ENCODE measurements around the gene TMEM200C.

TMEM200C gene

DNA sequence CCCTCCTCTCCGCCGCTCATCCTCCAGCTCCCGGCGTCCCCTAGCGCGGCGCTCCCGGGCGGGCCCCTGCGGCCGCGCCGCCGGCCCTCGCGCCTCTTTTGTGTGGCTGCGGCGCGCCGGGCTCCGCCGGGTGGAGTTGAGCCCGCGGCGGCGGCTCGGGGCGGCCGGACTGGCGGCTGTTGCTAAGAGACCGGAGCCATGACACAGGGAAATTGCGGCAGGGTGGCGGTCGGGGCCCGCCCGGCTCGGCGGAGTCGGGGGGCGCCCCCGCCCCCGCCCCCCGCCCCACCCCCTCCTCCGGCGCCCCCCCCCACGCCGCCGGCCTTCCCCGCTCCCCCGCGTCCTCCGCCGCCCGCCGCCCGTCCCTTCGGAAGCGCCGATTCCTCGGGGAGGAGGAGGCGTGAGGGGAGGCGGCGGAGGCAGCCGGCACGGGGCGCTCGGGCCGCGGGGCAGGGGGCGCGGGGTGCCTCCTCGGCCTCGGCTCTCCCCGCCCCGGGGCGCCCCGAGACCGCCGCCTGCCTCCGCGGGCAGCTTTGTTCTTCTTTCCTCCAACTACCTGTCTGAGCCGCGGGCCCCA is at the start of gene TMEM200C:
TMEM200C (minus strand) TSS at position 224 of the 577 bp plus-strand sequence. CDS start 3,459 bp downstream, outside the sequence.
- DNase-seq: peak; percentile 21

DNA sequence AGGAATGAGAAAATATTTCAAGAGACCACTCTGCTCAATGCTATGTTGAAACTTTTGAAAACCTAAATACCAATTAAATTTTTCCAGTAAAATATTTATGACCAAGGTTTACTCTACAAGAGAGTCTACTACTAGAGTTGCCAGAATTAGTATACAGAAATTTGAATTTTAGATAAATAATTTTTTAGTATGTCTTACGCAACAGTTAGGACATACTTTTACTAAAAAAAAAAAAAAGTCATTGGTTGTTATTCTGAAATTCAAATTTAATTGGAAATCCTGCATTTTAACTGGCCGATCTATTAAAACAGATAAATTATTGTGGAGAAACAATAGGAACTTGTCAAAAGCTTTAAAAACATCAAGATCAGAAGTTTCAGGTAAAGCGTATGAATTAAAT is 49.1 kb upstream of the TMEM200C start:
- DNase-seq: no peak

DNA sequence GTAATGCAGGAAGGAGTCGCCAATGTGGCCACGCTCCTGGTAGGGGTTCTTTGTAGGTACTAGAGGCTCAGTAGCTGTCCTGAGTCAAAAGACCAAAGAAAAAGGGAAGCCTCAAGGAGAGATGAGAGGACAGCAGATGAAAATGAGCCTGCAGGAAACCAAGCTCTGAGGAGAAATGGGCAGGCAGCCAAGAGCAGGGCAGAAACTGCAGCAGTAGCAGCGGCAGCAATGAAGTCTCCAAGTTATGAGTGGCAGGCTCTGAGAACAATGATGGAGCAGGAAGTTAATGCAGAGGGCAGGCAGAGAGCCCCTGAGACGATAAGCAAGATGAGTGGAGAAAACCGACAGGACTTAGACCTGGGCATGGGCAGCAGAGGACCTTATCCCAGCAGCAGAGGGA is 48.2 kb upstream of the TMEM200C start:
- DNase-seq: no peak

DNA sequence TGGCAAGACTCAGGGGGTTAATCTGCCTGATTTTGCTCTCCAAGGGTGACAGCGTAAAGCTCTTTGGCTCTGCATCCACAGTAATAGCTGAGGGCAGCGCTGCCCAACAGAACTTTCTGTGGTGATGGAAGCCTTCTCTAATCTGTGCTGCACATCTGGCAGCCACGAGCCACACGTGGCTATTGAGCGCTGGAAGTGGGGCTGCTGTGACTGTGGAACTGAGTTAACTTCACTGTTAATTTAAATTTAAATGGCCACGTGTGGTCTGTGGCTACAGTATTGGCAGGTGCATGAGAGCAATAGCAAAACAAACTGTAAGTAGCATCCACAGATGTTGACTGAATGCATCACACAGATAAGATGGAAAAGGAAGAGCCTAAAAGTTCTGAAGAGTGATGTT is 47.3 kb upstream of the TMEM200C start:
- DNase-seq: no peak

DNA sequence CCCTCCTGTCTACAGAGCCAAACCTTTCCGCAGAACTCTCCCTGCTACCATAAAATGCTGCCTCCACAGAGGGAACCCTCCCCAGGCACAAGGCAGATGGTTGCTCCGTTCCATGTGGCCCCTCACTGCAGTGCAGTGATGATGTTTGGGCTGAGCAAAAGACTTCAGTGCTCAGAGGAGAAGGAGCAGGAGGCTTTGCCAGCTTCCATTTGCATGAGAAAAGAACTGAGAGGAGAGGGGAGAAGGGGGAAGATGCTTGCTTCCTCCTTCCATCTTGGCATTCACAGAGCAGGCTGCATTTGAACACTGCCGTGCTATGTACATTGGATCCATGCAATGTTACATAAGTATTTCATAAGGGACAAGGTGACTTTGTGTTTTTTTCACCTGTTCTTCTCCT is 46.6 kb upstream of the TMEM200C start:
- no peak for DNase-seq

DNA sequence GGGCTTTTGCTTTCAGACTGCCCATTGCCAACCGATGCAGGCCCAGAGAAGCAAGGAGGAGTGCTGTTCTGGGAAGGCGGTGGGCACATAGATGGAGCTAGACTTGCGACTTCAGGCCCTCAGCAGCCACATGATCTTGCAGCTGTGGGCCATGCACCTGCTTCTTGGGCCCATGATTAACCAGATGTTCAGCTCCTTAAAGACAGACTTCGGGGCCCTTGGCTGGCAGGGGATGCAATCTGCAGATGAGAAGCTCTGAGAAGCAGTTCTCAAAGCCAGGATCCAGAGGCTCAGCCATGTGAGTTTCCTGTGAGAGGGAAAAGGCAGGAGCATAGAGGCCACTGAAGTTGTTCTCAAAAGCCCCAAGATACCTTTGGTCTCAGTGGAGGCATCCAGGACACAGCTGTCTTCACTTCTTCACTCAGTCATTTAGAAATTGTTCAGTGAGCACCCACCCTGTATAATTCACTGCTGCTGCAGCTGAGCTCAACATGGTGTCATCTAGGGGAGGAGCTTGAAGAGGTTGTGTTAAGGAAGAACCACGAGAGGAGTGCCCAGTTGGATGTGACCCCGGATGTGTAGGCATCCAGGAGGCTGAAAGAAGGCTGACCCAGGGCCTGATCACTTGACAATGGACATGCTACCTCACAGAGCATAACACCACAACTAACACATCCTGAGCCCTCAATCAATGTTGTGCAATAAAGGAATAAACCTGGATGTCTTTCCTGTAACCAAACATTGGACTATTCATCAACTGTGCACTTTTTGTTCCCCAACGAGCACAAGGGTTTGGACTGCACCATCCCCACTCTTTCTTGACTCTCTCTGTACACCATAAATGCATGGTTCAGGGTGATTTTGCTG is 44.7 kb upstream of the TMEM200C start:
- DNase-seq: no peak

DNA sequence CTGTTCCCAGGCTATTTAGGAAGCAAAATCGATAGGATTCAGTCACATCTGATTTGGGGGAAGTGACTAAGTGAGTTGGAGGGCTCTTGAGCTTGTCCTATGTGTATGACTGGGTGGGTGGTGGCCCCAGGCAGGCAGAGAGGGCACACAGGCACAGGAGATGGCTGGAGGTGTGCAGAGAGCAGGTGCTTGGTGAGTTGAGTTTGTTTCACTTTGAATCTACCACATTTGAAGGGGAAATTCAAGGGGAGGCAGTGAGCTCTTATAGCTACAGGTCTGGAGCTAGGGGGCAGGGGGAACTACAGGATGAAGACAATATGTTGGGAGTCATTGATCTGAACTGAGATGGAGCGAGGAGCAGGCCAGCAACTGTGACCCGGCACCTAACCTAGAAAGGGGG is 42.5 kb upstream of the TMEM200C start:
- DNase-seq: no peak

DNA sequence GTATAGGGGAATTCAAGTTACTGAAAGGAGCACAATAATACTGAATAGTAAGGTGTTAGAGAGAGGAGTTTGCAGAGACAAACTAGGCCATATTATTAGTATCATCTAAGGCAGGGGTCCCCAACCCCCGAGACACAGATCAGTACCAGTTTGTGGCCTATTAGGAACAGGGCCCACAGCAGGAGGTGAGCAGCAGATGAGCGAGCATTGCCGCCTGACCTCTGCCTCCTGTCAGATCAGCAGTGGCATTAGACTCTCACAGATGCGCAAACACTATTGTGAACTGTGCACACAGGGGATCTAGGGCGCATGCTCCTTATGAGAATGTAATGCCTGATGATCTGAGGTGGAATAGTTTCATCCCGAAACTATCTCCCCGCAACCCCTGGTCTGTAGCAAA is 41.8 kb upstream of the TMEM200C start:
- no peak for DNase-seq

DNA sequence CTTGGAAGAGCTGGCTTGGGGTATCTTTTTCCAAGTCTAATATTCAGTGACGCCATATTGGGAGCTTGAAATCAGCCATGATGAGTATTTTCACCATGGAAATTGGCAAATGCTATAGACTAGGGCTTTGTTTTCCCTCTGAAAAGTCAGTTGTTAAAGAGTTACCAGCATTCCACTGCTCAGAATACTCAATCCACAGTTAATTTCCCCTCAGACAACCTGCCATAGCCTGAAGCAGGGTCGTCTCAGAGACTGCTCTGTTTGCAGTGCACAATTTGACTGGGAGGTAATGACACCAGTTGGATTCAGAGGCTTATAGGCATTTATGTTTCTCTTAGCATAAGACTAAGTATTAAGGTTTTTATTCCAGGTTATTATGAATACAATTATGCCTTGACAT is 35.5 kb upstream of the TMEM200C start:
- no peak for DNase-seq

DNA sequence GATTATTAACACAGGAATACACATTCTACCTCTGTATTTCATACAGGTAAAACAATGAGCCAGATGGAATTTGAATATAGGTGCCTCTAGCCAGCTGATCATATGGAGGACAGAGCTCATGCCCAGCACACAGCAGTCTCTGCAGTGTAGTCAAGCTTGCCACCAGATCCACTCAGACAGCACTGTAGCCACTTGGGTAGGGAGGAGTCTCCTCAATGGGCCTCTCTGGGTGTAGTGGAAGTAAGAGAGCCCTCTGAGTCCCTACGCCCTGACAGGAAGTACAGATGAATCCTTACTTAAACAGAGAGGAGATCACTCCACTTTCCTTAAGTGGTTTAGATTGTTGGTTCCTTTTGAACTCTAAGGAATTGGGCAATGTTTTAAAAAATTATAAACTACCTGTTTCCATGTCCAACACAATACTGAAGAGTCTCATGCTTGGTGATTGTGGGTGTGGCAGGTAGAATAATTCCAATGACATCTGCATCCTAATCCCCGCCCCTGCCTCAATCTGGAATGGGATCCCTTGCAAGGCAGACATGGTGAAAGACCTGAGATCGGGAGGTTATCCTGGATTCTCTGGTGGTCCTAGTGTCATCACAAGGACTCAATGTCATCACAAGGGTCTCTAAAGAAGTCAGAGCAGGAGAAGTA is 23.0 kb upstream of the TMEM200C start:
- no peak for DNase-seq

DNA sequence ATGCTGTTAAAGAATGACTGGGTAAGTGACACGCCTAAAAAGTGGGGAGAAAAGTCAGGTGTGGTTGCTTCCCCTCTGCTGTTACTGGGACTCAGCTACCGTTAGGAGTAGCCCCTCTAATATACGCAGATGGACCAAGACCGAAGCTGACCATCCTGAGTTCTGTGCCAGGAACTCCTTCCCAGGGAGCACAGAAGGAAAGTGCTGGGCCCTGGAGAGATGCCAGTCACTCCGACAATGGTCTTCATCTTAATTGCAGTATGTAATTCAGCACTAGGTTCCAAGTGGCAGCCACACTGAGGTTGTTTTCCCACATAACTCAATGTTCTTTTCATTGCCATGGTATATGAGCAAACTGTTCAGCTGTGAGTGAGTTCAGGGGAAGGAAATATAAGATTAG is 19.6 kb upstream of the TMEM200C start:
- DNase-seq: no peak

DNA sequence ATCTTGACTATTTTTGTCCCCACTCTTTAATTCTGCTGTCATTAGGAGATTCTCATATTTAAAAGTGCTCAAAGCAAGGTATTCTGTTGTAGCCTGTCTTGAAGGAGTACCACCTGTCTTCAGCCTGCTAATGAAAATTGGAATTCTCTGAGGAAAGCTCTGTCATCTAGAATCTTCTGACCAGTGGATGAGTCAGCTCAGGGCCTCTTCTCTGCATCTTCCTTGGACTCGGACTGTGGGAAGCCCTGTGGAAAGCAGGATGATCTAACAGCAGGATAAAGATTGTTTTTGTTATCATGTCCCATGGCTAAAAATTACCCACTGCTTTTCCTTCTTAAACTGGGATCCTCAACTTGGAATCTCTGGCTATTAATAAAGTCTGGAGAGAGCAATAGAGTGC is 18.7 kb upstream of the TMEM200C start:
- no peak for DNase-seq

DNA sequence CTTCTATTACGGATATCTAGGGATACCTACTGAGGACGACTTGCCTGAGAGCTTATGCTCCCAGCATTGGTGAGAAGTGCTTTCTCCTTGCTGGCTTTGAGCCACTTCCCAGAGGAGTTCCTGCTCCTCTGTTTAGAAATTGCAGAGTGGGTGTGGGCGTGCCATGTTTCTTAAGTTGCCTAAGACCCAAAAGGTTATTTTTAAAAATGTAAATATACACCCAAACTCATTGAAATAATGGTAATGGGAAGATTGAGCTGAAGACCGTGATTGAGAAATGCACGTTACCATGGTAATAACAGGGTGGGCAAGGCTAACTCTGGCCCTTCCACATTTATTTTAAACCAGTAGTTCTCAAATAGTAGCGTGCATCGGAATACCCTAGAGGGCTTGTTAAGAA is 17.2 kb upstream of the TMEM200C start:
- DNase-seq: no peak

DNA sequence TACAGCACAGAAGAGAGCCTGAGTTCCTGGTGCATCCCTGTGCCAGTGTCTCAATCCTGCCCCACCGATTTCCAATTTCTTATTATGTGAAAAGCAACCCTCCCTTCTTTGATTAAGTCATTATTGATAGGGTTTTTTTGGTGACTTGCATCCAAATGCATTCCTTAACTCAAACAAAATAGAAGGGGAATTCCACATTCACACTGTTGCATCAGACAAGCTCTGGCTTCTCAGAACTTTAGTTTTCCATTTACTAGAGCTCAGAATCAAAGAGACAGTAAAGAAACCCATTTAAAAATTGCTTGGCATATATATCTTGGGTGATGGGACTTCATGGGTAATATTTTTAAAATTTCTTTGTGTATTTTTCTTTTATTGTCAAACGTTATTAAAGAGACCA is 13.8 kb upstream of the TMEM200C start:
- no peak for DNase-seq

DNA sequence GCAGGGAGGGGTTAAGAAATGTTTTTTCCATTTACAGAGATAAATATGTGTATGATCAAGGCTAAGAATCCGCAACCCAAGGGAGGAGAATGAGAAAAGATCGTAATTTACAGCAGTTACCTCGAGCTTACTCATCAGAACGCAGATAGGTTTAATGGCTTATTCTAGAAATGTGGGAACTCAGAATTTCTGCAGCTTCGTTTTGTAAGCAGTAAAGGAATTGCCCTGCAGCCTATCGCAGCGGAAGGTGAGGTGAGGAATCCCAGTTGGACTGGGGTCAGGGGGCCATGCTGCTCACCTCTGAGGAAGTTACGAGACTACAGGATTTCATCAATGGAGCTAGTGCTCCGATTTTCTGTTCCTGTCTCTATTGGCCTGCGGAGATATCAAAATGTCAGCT is 8.1 kb upstream of the TMEM200C start:
- no peak for DNase-seq

DNA sequence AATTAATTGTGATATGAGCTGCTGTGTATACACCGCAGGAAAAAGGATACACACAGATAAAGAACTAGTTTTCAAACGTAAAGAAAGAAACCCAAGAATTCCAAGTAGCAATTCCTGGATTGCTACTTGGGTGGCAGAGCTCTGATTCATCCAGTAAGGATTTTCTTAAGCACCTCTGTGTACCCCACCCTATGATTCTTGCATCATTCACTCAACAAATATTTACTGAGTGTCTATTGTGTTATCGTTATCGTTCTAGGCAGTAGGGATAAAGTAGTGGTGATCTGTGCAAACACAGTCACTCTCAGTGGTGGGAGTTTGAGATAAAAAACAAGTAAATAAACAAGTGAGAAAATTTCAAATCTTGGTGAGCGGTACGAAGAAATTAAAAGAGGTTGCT is 4.9 kb upstream of the TMEM200C start:
- DNase-seq: no peak

DNA sequence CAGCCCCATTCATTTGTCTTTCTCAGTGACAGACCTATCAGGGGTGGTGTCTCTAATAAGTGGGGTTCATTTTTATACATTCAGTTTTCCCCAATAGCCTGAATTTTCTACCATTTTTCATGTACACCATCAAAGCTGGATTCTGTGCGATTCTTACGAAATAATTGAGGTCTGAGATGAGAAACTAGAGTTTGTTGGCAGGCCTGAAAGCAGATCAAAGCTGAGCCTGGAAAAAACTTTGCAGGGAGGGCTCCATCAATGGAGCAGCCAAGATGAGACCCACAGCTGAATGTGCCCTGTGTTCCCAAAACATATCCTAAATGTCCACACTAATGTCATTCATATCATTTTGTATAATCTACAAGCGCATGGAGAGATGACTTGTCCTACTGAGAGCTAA is 4.5 kb upstream of the TMEM200C start:
- DNase-seq: no peak

DNA sequence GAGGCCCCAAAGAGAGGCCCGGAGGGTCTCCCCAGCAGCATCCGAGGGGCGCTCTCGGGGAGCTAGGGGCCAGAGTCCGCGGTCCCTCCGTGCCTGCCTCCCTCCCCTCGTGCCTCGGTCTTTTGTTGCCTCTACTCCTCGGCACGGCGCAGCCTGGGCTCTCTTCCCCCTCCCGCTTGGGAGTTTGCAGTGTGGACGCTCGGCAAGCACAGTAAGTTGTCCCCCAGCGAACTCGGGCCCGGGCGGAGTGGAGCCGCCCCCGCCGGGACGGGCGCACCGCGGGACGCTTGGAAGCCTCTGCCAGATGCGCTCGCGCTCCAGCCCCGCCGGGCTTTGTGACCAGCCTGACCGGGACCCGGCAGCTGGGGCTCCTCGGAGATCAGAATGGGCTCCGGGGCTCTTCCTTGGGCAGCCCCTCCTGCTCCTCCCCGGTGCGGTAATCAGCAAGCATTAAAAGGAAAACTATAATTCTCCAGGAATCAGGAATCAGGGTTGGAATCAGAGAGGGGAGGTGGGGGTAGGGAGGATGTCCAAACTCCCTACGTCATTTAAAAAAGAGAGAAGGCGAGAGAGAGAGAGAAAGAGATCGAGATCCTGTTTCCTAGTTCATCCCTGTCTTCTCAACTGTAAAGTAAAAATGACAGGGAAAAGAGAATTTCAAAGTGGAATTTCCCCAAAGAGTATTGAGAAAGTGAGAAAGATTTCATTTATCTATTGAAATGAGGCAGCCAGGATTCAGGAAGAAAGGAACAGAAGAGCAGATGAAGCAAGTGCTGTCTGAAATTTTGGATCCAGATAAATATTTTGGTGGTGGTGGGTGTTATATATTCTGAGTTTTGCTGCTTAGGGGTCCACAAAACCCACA is 786 bp upstream of the TMEM200C start:
- DNase-seq: no peak

DNA sequence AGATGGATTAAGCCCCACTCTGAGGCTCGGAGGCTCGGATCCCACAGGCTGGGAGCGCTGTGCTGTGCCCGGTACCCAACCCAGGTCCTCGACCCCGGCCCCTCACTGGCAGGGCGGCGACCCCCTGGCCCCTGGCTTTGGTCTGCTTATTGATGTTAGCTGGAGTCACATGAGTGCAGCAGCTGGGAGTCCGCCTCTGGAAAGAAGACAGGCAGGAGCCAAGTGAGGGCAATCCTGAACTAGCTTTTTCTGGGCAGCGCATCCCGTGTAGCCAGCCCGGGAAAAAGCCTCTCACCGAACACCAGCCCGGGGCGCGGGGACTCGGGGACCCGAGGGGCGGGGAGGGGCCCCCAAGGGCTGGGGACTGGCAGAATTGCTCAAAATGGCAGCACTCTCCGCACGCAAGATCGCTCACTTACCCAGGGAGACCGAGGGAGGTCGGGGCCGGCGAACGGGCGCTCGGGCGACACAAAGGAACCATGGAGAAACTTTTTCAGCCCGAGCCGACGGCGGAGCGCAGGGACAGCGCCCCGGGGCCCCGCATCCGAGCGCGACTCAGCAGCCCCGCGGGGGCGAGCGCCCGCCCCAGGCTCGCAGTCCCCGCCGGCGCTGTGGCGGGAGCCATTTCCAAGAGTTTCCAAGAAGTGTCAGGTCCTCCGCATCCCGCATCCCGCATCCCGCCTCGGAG is 567 bp downstream of the TMEM200C start:
- no peak for DNase-seq

DNA sequence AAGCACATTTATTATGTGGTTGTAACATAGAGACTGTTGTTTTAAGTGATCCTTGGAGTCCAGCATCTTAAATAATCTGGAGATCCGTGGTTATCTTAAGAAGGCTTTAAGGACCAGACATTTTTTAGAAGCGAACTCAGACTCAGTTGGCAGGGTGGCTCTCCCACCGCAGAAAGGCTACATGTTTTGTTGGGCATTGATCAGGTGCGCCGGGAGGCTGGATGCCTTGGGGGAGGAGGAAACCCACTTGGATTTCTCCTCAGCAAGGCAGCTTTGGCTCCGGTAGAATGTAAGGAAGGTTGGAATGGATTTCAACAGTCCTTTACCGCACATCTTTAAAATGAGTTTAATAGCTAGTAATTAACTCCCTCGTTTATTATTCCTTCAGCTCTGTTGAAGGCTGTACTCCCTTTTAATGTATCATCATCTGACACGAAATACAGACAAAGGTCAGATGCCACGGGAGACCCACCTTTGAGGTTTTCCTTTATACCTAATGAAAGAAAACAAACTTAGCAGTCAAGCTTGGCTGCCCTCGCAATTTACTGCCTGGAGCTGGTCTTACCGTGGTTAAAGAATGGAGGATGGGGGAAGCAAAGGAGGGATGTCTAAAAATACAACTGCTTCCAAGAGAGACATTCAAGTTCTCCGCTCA is 1.2 kb downstream of the TMEM200C start:
- DNase-seq: no peak

DNA sequence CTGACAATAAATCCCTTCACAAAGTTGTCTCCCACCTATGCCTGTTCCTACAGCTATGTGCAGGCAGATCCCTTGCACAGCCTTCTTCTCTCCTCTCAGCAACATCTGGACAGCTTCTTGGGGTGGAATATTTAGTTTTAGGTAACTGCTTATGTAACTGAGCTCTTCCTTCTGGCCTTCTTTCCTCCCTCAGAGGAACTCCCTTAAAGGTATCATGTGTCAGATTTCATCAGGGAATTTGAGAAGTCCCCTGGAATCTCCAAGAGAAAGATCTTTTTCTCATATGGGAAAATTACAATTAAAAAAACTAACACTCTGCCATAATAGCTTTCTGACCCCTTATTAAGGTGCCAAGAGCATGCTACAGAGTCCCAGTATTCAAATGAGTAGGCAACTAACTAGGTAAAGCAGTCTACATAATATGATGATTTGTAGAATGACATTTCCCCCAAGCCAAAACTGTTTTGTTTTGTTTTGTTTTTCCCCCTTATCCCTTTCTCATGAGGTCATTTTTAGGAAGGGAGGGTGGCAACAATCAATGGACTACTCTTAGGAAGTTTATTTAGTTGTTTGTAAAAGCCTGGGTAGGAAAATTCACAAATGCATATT is 2.4 kb downstream of the TMEM200C start:
- DNase-seq: no peak

DNA sequence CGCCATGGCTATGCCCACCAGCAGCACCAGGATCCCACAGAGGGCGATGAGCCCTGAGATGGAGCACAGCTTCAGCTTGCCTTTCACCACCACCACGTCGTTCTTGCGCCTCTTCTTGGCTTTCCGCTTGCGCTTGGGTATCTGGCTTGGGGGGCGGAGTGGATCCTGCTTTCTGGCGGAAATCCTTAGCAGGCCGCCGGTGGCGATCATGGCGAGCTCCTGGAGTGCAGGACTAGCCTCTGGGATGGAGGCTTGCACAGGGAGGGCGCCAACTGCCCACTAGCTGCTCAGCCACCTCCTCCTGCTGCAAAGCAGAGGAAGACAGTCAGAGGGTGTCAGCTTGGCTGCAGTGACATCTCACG is 3.5 kb downstream of the TMEM200C start:
- no peak for DNase-seq

All from NCI-H774 (cell line).